ENCODE measurements around the gene GALK2. TPM values are rescaled to one million over a fixed set of nuclear protein-coding genes. Genes with fewer than 3 reads are reported as not detected.

The GALK2 gene
- total RNA-seq, 2 experiments from 2014 or later, result 11.5 to 11.9 TPM

DNA sequence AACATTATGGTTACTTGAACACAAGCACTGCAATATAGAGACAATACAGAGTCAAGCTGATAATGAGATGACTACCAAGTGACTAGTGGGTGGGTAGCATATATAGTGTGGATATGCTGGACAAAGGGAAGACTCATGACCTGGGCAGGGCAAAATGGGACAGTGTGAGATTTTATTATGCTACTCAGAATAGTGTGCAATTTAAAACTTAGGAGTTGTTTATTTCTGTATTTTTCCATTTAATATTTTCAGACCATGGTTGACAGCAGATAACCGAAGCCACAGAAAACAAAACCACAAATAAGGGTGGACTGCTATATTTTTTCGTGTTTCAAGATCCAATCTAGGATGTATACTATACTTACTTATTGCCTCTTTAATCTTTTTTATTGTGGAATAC is 19.6 kb downstream of the GALK2 start:
- DNase-seq, result no peak
- H3K4me3 ChIP-seq (ENCODE audit: low read length), result no peak overlapping the region
- Mint-ChIP-seq H3K36me3 (ENCODE audit: low read depth) (peaks cover 29% of the 10 kb centered on the region), H3K27ac (no peak overlapping the region), H3K9me3 (no peaks in the 10 kb centered on the region), H3K4me1 (ENCODE audit: low read depth) (peaks cover 40% of the 10 kb centered on the region), H3K4me3 (no peak overlapping the region), H3K27me3 (no peaks in the 10 kb centered on the region)
- H3K4me1 ChIP-seq (ENCODE audit: insufficient read depth, low read length), result peaks cover 7% of the 10 kb centered on the region
- no peaks in the 10 kb centered on the region for H3K27me3 ChIP-seq (ENCODE audit: control insufficient read depth in 1 of 2, insufficient read depth in 2 of 2, low read length in 2 of 2)
- ChIA-PET POLR2A (no interaction called here), CTCF (no interaction called here)
- no peak for ATAC-seq (ENCODE audit: poor library complexity)
- no peaks in the 10 kb centered on the region for H3K9me3 ChIP-seq (ENCODE audit: control insufficient read depth in 1 of 2, insufficient read depth in 1 of 2, low read length in 2 of 2)
- intact Hi-C loops (cut with DNase I, micrococcal nuclease), result no loop called here
- no peaks in the 10 kb centered on the region for H3K36me3 ChIP-seq (ENCODE audit: insufficient read depth, low read length)
- no peak overlapping the region for H3K27ac ChIP-seq (ENCODE audit: low read depth in 1 of 2, low read length in 2 of 2)
- TF ChIP-seq, protein P1, sequence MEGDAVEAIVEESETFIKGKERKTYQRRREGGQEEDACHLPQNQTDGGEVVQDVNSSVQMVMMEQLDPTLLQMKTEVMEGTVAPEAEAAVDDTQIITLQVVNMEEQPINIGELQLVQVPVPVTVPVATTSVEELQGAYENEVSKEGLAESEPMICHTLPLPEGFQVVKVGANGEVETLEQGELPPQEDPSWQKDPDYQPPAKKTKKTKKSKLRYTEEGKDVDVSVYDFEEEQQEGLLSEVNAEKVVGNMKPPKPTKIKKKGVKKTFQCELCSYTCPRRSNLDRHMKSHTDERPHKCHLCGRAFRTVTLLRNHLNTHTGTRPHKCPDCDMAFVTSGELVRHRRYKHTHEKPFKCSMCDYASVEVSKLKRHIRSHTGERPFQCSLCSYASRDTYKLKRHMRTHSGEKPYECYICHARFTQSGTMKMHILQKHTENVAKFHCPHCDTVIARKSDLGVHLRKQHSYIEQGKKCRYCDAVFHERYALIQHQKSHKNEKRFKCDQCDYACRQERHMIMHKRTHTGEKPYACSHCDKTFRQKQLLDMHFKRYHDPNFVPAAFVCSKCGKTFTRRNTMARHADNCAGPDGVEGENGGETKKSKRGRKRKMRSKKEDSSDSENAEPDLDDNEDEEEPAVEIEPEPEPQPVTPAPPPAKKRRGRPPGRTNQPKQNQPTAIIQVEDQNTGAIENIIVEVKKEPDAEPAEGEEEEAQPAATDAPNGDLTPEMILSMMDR (IDR thresholded peaks at IDR 0.05), result no peak

DNA sequence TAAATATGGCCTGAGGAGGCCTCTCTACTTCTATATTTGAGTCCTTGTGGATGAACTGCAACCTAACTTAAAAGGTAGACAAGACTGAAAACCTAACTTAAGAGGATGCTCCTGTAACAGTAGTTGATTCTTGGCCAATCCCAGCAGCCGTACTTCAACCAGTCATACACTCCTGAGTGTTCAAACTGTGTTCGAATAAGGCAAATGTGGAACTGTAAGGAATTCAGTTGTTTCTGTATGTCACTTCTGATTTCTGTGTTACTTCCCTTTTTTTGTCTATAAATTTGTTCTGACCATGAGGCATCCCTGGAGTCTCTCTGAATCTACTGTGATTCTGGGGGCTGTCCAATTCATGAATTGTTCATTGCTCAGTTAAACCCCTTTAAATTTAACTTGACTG is 20.5 kb downstream of the GALK2 start:
- H3K9me3 ChIP-seq (ENCODE audit: control insufficient read depth in 1 of 2, insufficient read depth in 1 of 2, low read length in 2 of 2), result no peaks in the 10 kb centered on the region
- no peak overlapping the region for H3K4me3 ChIP-seq (ENCODE audit: low read length)
- H3K27ac ChIP-seq (ENCODE audit: low read depth in 1 of 2, low read length in 2 of 2), result no peak overlapping the region
- no peaks in the 10 kb centered on the region for H3K27me3 ChIP-seq (ENCODE audit: control insufficient read depth in 1 of 2, insufficient read depth in 2 of 2, low read length in 2 of 2)
- ATAC-seq (ENCODE audit: poor library complexity) (no peak), DNase-seq (peak in 2 of 14 experiments; percentile 11 to 16)
- no peak overlapping the region for H3K27ac Mint-ChIP-seq
- no peaks in the 10 kb centered on the region for H3K9me3 Mint-ChIP-seq
- POLR2A ChIA-PET, result no interaction called here
- H3K4me1 ChIP-seq (ENCODE audit: insufficient read depth, low read length), result peaks cover 7% of the 10 kb centered on the region
- intact Hi-C loops (cut with DNase I, micrococcal nuclease), result no loop called here
- H3K27me3 Mint-ChIP-seq, result no peaks in the 10 kb centered on the region
- TF ChIP-seq, protein P1 (IDR thresholded peaks at IDR 0.05), result no peak
- peaks cover 22% of the 10 kb centered on the region for H3K36me3 Mint-ChIP-seq (ENCODE audit: low read depth)
- CTCF ChIA-PET, result no interaction called here
- peaks cover 32% of the 10 kb centered on the region for H3K4me1 Mint-ChIP-seq (ENCODE audit: low read depth)
- H3K4me3 Mint-ChIP-seq, result no peak overlapping the region
- no peaks in the 10 kb centered on the region for H3K36me3 ChIP-seq (ENCODE audit: insufficient read depth, low read length)

DNA sequence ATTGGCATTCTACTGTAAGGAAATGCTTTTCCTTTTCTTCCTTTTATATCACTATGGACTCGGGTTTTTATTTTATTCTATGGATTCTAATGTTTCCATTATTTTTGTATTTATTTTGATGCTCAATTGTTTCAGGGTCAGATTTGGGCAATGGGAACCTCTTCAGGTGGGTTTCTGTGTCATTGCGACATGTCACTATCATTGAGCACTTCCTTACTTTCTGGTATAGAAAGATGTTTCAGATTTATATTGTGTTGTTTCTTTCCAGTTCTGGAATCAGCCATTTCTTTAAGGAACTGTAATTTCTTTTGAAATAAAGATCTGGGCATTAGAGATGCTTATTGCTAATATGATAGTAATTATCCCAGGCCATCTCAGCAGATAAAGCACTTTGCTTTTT is 21.8 kb downstream of the GALK2 start:
- CTCF ChIA-PET, result no interaction called here
- Mint-ChIP-seq H3K4me1 (ENCODE audit: low read depth) (peaks cover 29% of the 10 kb centered on the region), H3K27me3 (no peaks in the 10 kb centered on the region), H3K27ac (no peak overlapping the region), H3K36me3 (ENCODE audit: low read depth) (peaks cover 13% of the 10 kb centered on the region), H3K9me3 (no peaks in the 10 kb centered on the region), H3K4me3 (no peak overlapping the region)
- DNase-seq, result no peak
- Histone ChIP-seq H3K27ac (ENCODE audit: low read depth in 1 of 2, low read length in 2 of 2) (no peak overlapping the region), H3K27me3 (ENCODE audit: control insufficient read depth in 1 of 2, insufficient read depth in 2 of 2, low read length in 2 of 2) (no peaks in the 10 kb centered on the region), H3K9me3 (ENCODE audit: control insufficient read depth in 1 of 2, insufficient read depth in 1 of 2, low read length in 2 of 2) (no peaks in the 10 kb centered on the region), H3K4me3 (ENCODE audit: low read length) (no peak overlapping the region), H3K4me1 (ENCODE audit: insufficient read depth, low read length) (peaks cover 7% of the 10 kb centered on the region), H3K36me3 (ENCODE audit: insufficient read depth, low read length) (no peaks in the 10 kb centered on the region)
- no peak for ATAC-seq (ENCODE audit: poor library complexity)
- POLR2A ChIA-PET, result no interaction called here
- intact Hi-C loops (cut with DNase I, micrococcal nuclease), result no loop called here
- TF ChIP-seq, protein P1 (IDR thresholded peaks at IDR 0.05), result no peak

All from CD4-positive, alpha-beta T cell (primary cell).